WI38 (cell line): ENCODE results near the gene CHAF1B.

Source experiments
- H3K4me3 ChIP-seq: 2 replicates; pipeline ENCODE4 v1.5.1; 2011; ENCODE audit warnings: low read depth, mild to moderate bottlenecking, control low read depth, low read length
- TF ChIP-seq, protein P1 (sequence below): IDR thresholded peaks from 2 replicates; pipeline ENCODE4 v1.5.1; 2012; ENCODE audit warnings: low read depth, mild to moderate bottlenecking, control low read depth, low read length

The CHAF1B gene

DNA sequence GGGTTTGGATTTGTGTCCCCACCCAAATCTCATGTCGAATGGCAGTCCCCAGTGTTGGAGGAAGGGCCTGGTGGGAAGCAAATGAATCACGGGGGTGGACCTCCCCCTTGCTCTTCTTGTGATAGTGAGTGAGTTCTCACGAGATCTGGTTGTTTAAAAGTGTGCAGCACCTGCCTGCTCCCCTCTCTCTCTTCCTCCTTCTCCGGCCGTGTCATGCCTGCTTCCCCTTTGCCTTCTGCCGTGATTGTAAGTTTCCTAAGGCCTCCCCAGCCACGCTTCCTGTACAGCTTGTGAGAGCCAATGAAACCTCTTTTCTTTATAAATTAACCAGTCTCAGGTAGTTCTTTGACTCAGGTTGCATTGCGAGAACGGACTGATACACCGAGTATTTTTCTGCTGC is 78.8 kb downstream of the CHAF1B start:
- no peak overlapping the region for H3K4me3 ChIP-seq
- TF ChIP-seq, protein P1, sequence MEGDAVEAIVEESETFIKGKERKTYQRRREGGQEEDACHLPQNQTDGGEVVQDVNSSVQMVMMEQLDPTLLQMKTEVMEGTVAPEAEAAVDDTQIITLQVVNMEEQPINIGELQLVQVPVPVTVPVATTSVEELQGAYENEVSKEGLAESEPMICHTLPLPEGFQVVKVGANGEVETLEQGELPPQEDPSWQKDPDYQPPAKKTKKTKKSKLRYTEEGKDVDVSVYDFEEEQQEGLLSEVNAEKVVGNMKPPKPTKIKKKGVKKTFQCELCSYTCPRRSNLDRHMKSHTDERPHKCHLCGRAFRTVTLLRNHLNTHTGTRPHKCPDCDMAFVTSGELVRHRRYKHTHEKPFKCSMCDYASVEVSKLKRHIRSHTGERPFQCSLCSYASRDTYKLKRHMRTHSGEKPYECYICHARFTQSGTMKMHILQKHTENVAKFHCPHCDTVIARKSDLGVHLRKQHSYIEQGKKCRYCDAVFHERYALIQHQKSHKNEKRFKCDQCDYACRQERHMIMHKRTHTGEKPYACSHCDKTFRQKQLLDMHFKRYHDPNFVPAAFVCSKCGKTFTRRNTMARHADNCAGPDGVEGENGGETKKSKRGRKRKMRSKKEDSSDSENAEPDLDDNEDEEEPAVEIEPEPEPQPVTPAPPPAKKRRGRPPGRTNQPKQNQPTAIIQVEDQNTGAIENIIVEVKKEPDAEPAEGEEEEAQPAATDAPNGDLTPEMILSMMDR: no peak

DNA sequence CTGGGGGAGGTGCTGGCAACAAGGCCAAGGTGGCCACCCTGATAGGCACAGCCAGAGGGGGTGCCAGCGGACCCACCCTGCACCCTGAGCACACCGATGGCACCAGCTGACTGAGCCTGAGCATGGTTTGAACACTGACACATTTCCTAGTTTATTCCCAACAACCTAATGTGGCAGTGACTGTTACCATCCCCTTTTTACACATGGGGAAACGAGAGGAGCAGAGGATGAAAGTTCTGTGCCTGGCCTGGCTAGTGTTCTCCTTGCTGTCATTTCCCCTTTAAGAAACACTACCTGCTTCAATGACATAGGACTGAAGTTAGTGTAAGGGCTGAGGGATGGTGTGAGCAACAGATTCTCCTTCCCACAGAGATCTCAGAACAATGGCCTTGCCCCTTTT is 79.4 kb downstream of the CHAF1B start:
- H3K4me3 ChIP-seq: no peak overlapping the region
- TF ChIP-seq, protein P1: no peak

DNA sequence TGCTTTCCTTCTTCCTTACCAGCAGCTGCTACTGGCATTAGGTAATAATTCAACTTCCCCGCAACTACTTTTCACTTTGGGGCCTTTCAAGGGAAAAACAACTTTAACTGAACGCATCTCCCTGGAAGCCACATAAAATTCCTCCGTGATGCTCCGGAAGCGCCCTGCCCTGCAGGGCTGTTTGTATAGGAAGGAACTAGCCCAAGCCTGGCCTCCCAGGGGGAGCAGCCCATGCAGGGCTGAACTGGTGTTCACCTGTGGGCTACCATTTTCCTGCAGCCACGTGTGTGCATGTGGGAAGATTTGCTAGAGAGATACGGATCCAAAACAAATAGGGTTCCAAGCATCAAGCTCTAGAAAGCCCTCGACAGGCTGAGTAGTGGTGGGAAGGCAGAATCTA is 80.3 kb downstream of the CHAF1B start:
- H3K4me3 ChIP-seq: no peak overlapping the region
- TF ChIP-seq, protein P1: no peak

DNA sequence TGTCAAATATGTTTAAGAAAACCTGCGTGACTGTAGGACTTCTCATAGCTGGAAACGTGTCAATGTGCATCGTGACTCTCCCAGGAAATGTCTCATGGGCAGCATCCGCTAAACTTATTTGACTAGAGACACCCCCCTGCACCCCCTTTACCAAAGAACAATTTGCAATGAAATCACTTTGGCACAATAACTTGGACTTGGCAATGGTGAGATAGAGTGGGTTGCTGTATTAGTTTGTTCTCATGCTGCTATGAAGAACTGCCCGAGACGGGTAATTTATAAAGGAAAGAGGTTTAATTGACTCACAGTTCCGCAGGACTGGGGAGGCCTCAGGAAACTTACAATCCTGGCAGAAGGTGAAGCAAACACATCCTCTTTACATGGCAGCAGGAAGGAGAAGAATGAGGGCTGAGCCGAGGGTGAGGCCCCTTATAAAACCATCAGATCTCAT is 80.9 kb downstream of the CHAF1B start:
- H3K4me3 ChIP-seq: no peak overlapping the region
- TF ChIP-seq, protein P1: no peak
